ENCODE data around the gene ECM2.

The ECM2 gene

DNA sequence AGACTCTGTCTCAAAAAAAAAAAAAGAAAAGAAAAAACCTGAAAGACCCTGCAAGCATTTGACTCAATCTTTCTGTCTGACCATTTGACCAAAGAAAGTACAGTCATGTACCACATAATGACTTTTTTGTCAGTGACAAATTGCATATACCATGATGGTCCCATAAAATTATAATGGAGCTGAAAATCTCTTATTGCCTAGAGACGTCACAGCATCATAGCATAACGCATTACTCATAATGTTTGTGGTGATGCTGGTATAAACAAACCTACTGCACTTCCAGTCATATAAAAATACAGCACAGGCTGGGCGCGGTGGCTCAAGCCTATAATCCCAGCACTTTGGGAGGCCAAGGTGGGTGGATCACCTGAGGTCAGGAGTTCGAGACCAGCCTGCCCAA lies 10.5 kb downstream of the ECM2 start:
- no peak overlapping the region for H3K9ac ChIP-seq (ENCODE audit: low read depth, low read length)
- no peak overlapping the region for H3K4me3 ChIP-seq (ENCODE audit: low read length)
- no peaks in the 10 kb centered on the region for H3K9me3 ChIP-seq (ENCODE audit: insufficient read depth, low read depth, low read length)

DNA sequence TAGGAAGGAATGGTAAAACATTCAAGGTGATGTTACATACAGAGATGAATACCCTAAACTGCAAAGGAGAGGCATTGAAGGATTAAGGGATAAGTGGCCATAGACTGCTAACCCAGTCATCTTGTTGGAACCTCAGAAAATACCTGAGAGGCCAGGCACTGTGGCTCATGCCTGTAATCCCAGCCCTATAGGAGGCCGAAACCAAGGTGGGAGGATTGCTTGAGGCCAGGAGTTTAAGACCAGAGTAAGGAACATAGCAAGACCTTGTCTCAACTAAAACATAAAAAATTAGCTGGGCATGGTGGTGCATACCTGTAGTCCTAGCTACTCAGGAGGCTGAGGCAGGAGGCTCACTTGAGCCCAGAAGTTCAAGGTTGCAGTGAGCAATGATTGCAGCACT lies 10.9 kb downstream of the ECM2 start:
- no peaks in the 10 kb centered on the region for H3K27me3 ChIP-seq (ENCODE audit: insufficient read depth, low read length)
- no peak overlapping the region for H3K27ac ChIP-seq (ENCODE audit: low read length)
- H3K9me3 ChIP-seq (ENCODE audit: insufficient read depth, low read depth, low read length) = no peaks in the 10 kb centered on the region
- H3K4me1 ChIP-seq (ENCODE audit: insufficient read depth, low read length) = no peaks in the 10 kb centered on the region
- H3K36me3 ChIP-seq (ENCODE audit: insufficient read depth, low read depth, low read length) = no peaks in the 10 kb centered on the region
- H3K9ac ChIP-seq (ENCODE audit: low read depth, low read length) = no peak overlapping the region
- H3K4me3 ChIP-seq (ENCODE audit: low read length) = no peak overlapping the region

More for the DNA sequence above, 10.5 kb downstream of the ECM2 start:
- H3K27me3 ChIP-seq (ENCODE audit: insufficient read depth, low read length) = no peaks in the 10 kb centered on the region
- H3K4me1 ChIP-seq (ENCODE audit: insufficient read depth, low read length) = no peaks in the 10 kb centered on the region
- H3K27ac ChIP-seq (ENCODE audit: low read length) = no peak overlapping the region
- H3K36me3 ChIP-seq (ENCODE audit: insufficient read depth, low read depth, low read length) = no peaks in the 10 kb centered on the region

DNA sequence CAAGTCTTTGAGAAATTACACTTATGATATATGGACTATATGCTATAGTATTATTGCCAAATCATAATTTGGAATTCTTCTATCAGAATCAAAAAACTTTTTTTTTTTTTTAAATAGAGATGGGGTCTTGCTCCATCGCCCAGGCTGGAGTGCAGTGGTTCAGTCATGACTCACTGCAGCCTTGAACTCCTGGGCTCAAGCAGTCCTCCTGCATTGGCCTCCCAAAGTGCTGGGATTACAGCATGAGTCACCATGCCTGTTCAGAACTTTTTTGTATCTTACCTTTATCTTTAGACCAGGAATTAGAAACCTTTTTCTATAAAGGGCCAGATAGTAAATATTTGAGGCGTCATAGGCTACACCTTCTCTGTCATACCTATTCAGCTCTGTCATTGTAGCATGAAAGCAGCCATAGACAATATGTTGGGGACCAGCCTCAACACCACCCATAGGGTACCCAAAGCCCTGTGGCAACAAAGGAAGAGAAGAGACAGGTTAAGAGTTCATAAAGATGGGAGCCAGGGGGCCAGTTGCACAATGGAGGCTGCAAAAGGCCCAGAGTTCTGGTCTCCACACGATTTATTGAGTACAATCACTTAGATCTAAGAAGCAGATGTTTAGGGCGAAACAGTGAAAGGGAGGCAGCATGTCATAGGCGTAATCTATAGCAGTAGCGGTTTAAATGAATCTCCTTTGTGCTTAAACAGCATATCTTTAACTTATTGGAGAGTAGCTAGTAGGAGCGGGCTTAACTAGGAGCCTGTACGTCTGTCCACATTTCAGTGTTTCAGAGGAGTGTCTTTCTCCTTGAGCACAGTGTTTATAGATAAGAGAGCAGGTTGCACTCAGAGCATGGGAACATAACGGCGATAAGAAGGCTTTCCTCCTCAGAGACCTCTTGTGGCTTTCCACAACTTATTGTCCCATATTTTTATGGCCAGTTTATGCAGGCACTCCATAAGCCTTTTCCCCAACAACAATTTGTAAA lies 12.5 kb downstream of the ECM2 start:
- H3K9ac ChIP-seq (ENCODE audit: low read depth, low read length) = no peak overlapping the region
- no peaks in the 10 kb centered on the region for H3K9me3 ChIP-seq (ENCODE audit: insufficient read depth, low read depth, low read length)
- H3K4me3 ChIP-seq (ENCODE audit: low read length) = no peak overlapping the region
- no peaks in the 10 kb centered on the region for H3K4me1 ChIP-seq (ENCODE audit: insufficient read depth, low read length)
- no peak overlapping the region for H3K27ac ChIP-seq (ENCODE audit: low read length)
- H3K27me3 ChIP-seq (ENCODE audit: insufficient read depth, low read length) = no peaks in the 10 kb centered on the region
- no peaks in the 10 kb centered on the region for H3K36me3 ChIP-seq (ENCODE audit: insufficient read depth, low read depth, low read length)

DNA sequence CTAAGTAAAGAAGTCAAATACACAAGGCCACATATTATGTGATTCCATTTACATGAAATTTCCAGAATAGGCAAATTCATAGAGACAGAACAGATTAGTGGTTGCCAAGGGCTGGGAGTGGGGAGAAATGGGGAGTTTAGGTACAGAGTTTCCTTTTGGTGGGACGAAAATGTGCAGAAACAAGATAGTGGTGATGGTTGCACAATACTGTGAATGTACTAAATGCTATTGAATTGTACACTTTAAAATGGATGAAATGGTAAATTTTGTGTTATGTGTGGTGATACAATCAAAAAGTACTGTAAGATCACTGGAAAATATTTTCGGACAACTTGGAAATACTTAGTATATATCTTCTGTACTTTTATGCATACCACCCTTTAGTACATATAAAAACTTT lies 15.0 kb downstream of the ECM2 start:
- H3K27me3 ChIP-seq (ENCODE audit: insufficient read depth, low read length) = no peaks in the 10 kb centered on the region
- H3K36me3 ChIP-seq (ENCODE audit: insufficient read depth, low read depth, low read length) = no peaks in the 10 kb centered on the region
- no peak overlapping the region for H3K9ac ChIP-seq (ENCODE audit: low read depth, low read length)
- H3K4me3 ChIP-seq (ENCODE audit: low read length) = no peak overlapping the region
- no peaks in the 10 kb centered on the region for H3K9me3 ChIP-seq (ENCODE audit: insufficient read depth, low read depth, low read length)
- no peak overlapping the region for H3K27ac ChIP-seq (ENCODE audit: low read length)
- peaks cover 3% of the 10 kb centered on the region; the same call in 1 of the 2 replicates for H3K4me1 ChIP-seq (ENCODE audit: insufficient read depth, low read length)

DNA sequence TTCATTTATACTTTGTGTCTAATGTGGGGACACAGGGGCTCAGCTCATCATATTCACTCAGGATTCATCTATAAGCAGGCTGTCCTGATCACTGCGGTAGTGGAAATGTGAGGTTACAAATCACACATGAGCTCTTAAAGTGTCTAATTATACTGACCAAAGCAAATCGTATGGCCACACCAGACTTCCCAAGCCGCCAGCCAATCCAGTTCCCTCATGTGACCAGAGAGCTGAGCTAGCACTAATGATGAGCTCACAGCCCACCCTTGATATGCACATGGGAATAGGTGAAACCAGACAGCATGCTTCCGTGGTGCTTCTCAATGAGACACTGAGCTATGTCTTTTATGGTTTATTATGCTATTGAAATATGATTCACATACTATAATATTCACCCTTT lies 17.6 kb downstream of the ECM2 start:
- H3K27ac ChIP-seq (ENCODE audit: low read length) = no peak overlapping the region
- H3K4me3 ChIP-seq (ENCODE audit: low read length) = no peak overlapping the region
- peaks cover 3% of the 10 kb centered on the region; the same call in 1 of the 2 replicates for H3K4me1 ChIP-seq (ENCODE audit: insufficient read depth, low read length)
- H3K9me3 ChIP-seq (ENCODE audit: insufficient read depth, low read depth, low read length) = no peaks in the 10 kb centered on the region
- H3K36me3 ChIP-seq (ENCODE audit: insufficient read depth, low read depth, low read length) = no peaks in the 10 kb centered on the region
- no peak overlapping the region for H3K9ac ChIP-seq (ENCODE audit: low read depth, low read length)
- H3K27me3 ChIP-seq (ENCODE audit: insufficient read depth, low read length) = no peaks in the 10 kb centered on the region

- Histone ChIP-seq H3K27ac (ENCODE audit: low read length) (no peak overlapping the region), H3K4me3 (ENCODE audit: low read length) (no peak overlapping the region), H3K9ac (ENCODE audit: low read depth, low read length) (no peak overlapping the region), H3K4me1 (ENCODE audit: insufficient read depth, low read length) (peaks cover 3% of the 10 kb centered on the region; the same call in 1 of the 2 replicates), H3K9me3 (ENCODE audit: insufficient read depth, low read depth, low read length) (no peaks in the 10 kb centered on the region), H3K36me3 (ENCODE audit: insufficient read depth, low read depth, low read length) (no peaks in the 10 kb centered on the region), H3K27me3 (ENCODE audit: insufficient read depth, low read length) (no peaks in the 10 kb centered on the region)
Measured at GRCh38 chr9:92517046-92517445, 18.7 kb downstream of the ECM2 start.

DNA sequence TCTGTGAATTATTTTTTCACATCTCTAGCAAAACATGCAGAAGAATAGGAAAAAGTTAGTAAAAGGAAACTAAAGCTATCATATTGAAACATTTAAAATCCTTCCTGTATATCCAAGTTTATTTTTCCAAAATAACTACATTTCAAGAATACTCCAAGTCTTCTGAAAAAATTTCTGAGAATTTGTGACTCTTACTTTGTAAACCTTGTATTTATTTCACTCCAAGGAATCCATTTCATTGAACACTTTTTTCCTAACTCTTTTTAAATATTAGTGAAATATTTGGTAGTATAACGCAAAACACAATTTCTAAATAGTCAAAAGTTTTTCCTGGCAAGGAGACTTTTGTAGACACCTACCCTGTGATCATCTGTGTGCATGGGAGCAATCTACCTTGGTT lies 19.3 kb downstream of the ECM2 start:
- Histone ChIP-seq H3K9me3 (ENCODE audit: insufficient read depth, low read depth, low read length) (no peaks in the 10 kb centered on the region), H3K4me3 (ENCODE audit: low read length) (no peak overlapping the region), H3K27me3 (ENCODE audit: insufficient read depth, low read length) (no peaks in the 10 kb centered on the region), H3K4me1 (ENCODE audit: insufficient read depth, low read length) (peaks cover 3% of the 10 kb centered on the region; the same call in 1 of the 2 replicates), H3K9ac (ENCODE audit: low read depth, low read length) (no peak overlapping the region), H3K27ac (ENCODE audit: low read length) (no peak overlapping the region), H3K36me3 (ENCODE audit: insufficient read depth, low read depth, low read length) (no peaks in the 10 kb centered on the region)

GRCh38 chr9:92514635-92515034 lies 21.2 kb downstream of the ECM2 start:
- no peaks in the 10 kb centered on the region for H3K9me3 ChIP-seq (ENCODE audit: insufficient read depth, low read depth, low read length)
- no peaks in the 10 kb centered on the region for H3K36me3 ChIP-seq (ENCODE audit: insufficient read depth, low read depth, low read length)
- H3K27me3 ChIP-seq (ENCODE audit: insufficient read depth, low read length) = no peaks in the 10 kb centered on the region
- no peak overlapping the region for H3K9ac ChIP-seq (ENCODE audit: low read depth, low read length)
- peaks cover 3% of the 10 kb centered on the region; the same call in 1 of the 2 replicates for H3K4me1 ChIP-seq (ENCODE audit: insufficient read depth, low read length)
- H3K4me3 ChIP-seq (ENCODE audit: low read length) = no peak overlapping the region
- H3K27ac ChIP-seq (ENCODE audit: low read length) = no peak overlapping the region

GRCh38 chr9:92513349-92513748 lies 22.4 kb downstream of the ECM2 start:
- H3K27me3 ChIP-seq (ENCODE audit: insufficient read depth, low read length) = no peaks in the 10 kb centered on the region
- no peaks in the 10 kb centered on the region for H3K9me3 ChIP-seq (ENCODE audit: insufficient read depth, low read depth, low read length)
- H3K27ac ChIP-seq (ENCODE audit: low read length) = no peak overlapping the region
- H3K9ac ChIP-seq (ENCODE audit: low read depth, low read length) = no peak overlapping the region
- H3K4me1 ChIP-seq (ENCODE audit: insufficient read depth, low read length) = peaks cover 3% of the 10 kb centered on the region; the same call in 1 of the 2 replicates
- no peaks in the 10 kb centered on the region for H3K36me3 ChIP-seq (ENCODE audit: insufficient read depth, low read depth, low read length)
- no peak overlapping the region for H3K4me3 ChIP-seq (ENCODE audit: low read length)

DNA sequence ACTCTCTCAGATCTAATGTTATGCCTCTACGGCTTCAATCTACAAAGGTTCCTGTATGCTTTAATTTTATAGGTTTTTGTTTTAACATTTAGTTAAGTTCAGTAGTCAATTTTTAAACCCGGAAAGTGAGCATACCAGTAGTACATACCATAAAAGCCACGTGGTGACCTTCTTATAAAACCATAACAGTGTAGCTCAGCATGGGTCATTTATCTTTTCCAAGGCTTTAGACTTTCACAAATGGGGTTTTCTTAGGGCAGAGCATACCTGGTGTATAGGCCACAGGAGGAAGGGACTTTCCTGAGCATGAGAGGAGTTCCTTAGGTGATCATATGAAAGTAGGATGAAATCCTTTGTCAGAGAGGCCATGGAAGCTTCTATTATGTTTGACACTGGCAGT lies 23.2 kb downstream of the ECM2 start:
- H3K27me3 ChIP-seq (ENCODE audit: insufficient read depth, low read length) = no peaks in the 10 kb centered on the region
- peaks cover 3% of the 10 kb centered on the region; the same call in 1 of the 2 replicates for H3K4me1 ChIP-seq (ENCODE audit: insufficient read depth, low read length)
- H3K4me3 ChIP-seq (ENCODE audit: low read length) = no peak overlapping the region
- H3K36me3 ChIP-seq (ENCODE audit: insufficient read depth, low read depth, low read length) = no peaks in the 10 kb centered on the region
- H3K9me3 ChIP-seq (ENCODE audit: insufficient read depth, low read depth, low read length) = no peaks in the 10 kb centered on the region
- H3K9ac ChIP-seq (ENCODE audit: low read depth, low read length) = no peak overlapping the region
- H3K27ac ChIP-seq (ENCODE audit: low read length) = no peak overlapping the region

GRCh38 chr9:92510747-92511146 lies 25.0 kb downstream of the ECM2 start:
- Histone ChIP-seq H3K4me1 (ENCODE audit: insufficient read depth, low read length) (no peaks in the 10 kb centered on the region; the same call in 1 of the 2 replicates), H3K27ac (ENCODE audit: low read length) (no peak overlapping the region), H3K4me3 (ENCODE audit: low read length) (no peak overlapping the region), H3K36me3 (ENCODE audit: insufficient read depth, low read depth, low read length) (no peaks in the 10 kb centered on the region), H3K9ac (ENCODE audit: low read depth, low read length) (no peak overlapping the region), H3K27me3 (ENCODE audit: insufficient read depth, low read length) (no peaks in the 10 kb centered on the region), H3K9me3 (ENCODE audit: insufficient read depth, low read depth, low read length) (no peaks in the 10 kb centered on the region)

DNA sequence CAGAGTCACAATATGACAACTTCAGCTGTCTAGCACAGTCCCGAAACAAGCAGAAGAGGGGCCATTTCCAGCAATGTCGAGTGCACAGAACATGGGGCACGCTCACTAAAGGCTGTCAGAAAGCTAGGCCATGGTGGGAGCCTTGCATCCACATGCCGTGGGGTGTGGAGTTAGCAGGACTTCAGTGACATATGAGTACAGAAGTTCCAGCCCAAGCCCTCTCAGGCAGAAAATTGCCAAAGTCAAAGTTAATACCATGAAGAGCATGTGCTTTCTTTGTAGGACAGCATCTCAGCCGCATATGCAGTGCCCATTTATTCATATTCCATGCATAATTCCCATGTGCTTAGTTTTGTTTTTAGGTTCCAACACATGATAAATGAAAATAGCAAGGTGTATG lies 26.7 kb downstream of the ECM2 start:
- no peak overlapping the region for H3K4me3 ChIP-seq (ENCODE audit: low read length)
- H3K4me1 ChIP-seq (ENCODE audit: insufficient read depth, low read length) = peaks cover 4% of the 10 kb centered on the region; the same call in 1 of the 2 replicates
- no peaks in the 10 kb centered on the region for H3K9me3 ChIP-seq (ENCODE audit: insufficient read depth, low read depth, low read length)
- H3K9ac ChIP-seq (ENCODE audit: low read depth, low read length) = no peak overlapping the region
- no peaks in the 10 kb centered on the region for H3K27me3 ChIP-seq (ENCODE audit: insufficient read depth, low read length)
- no peak overlapping the region for H3K27ac ChIP-seq (ENCODE audit: low read length)
- H3K36me3 ChIP-seq (ENCODE audit: insufficient read depth, low read depth, low read length) = no peaks in the 10 kb centered on the region

Data from iPS-20b (cell line).